Type B pancreatic cell (in vitro differentiated cells): ENCODE data around the gene R3HDM1. TPM values are rescaled to one million over a fixed set of nuclear protein-coding genes. Genes with fewer than 3 reads are reported as not detected.

Source experiments
- DNase-seq: peaks from one replicate; pipeline ENCODE4 v3.0.0; 2021; ENCODE audit warnings: mixed read lengths; ENCODE audit not compliant: unreplicated experiment; ENCODE audit errors: extremely low spot score
- H3K27ac Mint-ChIP-seq: 2 replicates; pipeline ENCODE4 v1.8.0; 2021; ENCODE audit warnings: mild to moderate bottlenecking, mixed read lengths
- H3K27me3 Mint-ChIP-seq: 2 replicates; pipeline ENCODE4 v1.8.0; 2021; ENCODE audit warnings: mixed read lengths
- H3K36me3 Mint-ChIP-seq: 2 replicates; pipeline ENCODE4 v1.8.0; 2021; ENCODE audit warnings: mixed read lengths
- H3K4me1 Mint-ChIP-seq: one replicate; pipeline ENCODE4 v1.8.0; 2021; ENCODE audit warnings: mixed read lengths; ENCODE audit not compliant: unreplicated experiment
- H3K4me3 Mint-ChIP-seq: 2 replicates; pipeline ENCODE4 v1.8.0; 2021; ENCODE audit warnings: mild to moderate bottlenecking, mixed read lengths
- H3K9me3 Mint-ChIP-seq: 2 replicates; pipeline ENCODE4 v1.8.0; 2021; ENCODE audit warnings: mixed read lengths
- total RNA-seq: library from RNA; stranded (reverse); gene quantifications from 2 replicates; pipeline ENCODE4 v1.2.1, GENCODE V29; 2021; ENCODE audit warnings: low replicate concordance
- TF ChIP-seq, protein P1 (sequence below): fragments of 200-600 bp; sonication (generic); conservative IDR thresholded peaks from 2 replicates; pipeline ENCODE4 v1.5.0; 2021; ENCODE audit warnings: antibody characterized with exemption, mild to moderate bottlenecking

The R3HDM1 gene
- total RNA-seq, 1 donor from 2014 or later = 47.5 TPM

GRCh38 chr2:135552887-135553286, 21.6 kb downstream of the R3HDM1 start:
- Mint-ChIP-seq H3K9me3 (no peaks in the 10 kb centered on the region), H3K36me3 (peaks cover 17% of the 10 kb centered on the region), H3K27ac (no peak overlapping the region), H3K4me1 (no peaks in the 10 kb centered on the region), H3K27me3 (no peaks in the 10 kb centered on the region), H3K4me3 (no peak overlapping the region)
- DNase-seq = no peak
- TF ChIP-seq, protein P1, sequence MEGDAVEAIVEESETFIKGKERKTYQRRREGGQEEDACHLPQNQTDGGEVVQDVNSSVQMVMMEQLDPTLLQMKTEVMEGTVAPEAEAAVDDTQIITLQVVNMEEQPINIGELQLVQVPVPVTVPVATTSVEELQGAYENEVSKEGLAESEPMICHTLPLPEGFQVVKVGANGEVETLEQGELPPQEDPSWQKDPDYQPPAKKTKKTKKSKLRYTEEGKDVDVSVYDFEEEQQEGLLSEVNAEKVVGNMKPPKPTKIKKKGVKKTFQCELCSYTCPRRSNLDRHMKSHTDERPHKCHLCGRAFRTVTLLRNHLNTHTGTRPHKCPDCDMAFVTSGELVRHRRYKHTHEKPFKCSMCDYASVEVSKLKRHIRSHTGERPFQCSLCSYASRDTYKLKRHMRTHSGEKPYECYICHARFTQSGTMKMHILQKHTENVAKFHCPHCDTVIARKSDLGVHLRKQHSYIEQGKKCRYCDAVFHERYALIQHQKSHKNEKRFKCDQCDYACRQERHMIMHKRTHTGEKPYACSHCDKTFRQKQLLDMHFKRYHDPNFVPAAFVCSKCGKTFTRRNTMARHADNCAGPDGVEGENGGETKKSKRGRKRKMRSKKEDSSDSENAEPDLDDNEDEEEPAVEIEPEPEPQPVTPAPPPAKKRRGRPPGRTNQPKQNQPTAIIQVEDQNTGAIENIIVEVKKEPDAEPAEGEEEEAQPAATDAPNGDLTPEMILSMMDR = no peak

GRCh38 chr2:135555311-135555710, 24.0 kb downstream of the R3HDM1 start:
- DNase-seq = no peak
- Mint-ChIP-seq H3K27me3 (no peaks in the 10 kb centered on the region), H3K4me3 (no peak overlapping the region), H3K4me1 (no peaks in the 10 kb centered on the region), H3K27ac (no peak overlapping the region), H3K9me3 (no peaks in the 10 kb centered on the region), H3K36me3 (peaks cover 13% of the 10 kb centered on the region)
- TF ChIP-seq, protein P1 = no peak

DNA sequence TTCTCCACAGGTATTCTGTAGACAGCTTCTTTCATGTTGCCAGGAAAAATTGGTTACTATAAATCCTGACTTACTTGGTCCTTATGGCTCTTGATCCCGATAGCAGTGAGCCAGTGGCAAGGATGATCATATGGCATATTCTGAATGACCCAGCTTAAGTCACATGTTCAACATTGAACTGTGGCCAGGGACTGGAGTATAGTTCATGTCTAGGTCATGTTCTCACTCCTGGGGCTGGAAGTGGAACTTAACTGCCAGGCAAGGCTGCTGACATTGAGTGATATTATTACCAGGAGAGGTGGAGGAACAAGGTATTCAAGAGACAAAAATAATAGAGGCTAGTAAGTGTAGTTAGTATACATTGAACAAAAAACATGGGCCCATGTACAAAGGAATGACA, 26.2 kb downstream of the R3HDM1 start:
- H3K9me3 Mint-ChIP-seq = no peaks in the 10 kb centered on the region
- H3K4me3 Mint-ChIP-seq = no peak overlapping the region
- no peak overlapping the region for H3K27ac Mint-ChIP-seq
- DNase-seq = no peak
- TF ChIP-seq, protein P1 = no peak
- no peaks in the 10 kb centered on the region for H3K27me3 Mint-ChIP-seq
- H3K4me1 Mint-ChIP-seq = no peaks in the 10 kb centered on the region
- peaks cover 13% of the 10 kb centered on the region for H3K36me3 Mint-ChIP-seq

DNA sequence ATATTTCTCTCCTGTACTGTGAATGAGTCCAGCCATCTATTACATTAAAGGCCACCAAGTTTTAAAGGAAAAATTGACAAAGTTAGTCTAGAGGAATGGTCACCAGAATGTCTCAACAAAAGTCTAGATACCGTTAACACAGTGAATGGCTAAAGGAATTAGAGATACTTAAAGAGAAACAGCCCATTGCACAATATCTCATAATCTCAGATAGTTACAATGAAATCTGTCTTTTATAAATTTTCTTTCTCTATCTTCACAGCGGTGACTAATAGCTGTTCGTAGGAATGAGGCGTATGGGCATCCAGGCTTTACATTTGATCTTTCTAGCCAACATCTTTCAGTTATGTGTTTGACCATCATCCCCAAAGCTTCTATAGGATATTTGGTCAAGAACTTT, 30.6 kb downstream of the R3HDM1 start:
- Mint-ChIP-seq H3K27me3 (no peaks in the 10 kb centered on the region), H3K9me3 (no peaks in the 10 kb centered on the region), H3K4me1 (no peaks in the 10 kb centered on the region), H3K4me3 (no peak overlapping the region), H3K36me3 (peaks cover 18% of the 10 kb centered on the region), H3K27ac (no peak overlapping the region)
- no peak for DNase-seq
- TF ChIP-seq, protein P1 = no peak

GRCh38 chr2:135563793-135564192, 32.5 kb downstream of the R3HDM1 start:
- Mint-ChIP-seq H3K9me3 (no peaks in the 10 kb centered on the region), H3K4me1 (no peaks in the 10 kb centered on the region), H3K27me3 (no peaks in the 10 kb centered on the region), H3K36me3 (peaks cover 18% of the 10 kb centered on the region), H3K4me3 (no peak overlapping the region), H3K27ac (no peak overlapping the region)
- DNase-seq = no peak
- TF ChIP-seq, protein P1 = no peak

- H3K4me3 Mint-ChIP-seq = no peak overlapping the region
- H3K27ac Mint-ChIP-seq = no peak overlapping the region
- H3K4me1 Mint-ChIP-seq = no peaks in the 10 kb centered on the region
- no peaks in the 10 kb centered on the region for H3K9me3 Mint-ChIP-seq
- TF ChIP-seq, protein P1 = no peak
- H3K27me3 Mint-ChIP-seq = no peaks in the 10 kb centered on the region
- DNase-seq = no peak
- peaks cover 10% of the 10 kb centered on the region for H3K36me3 Mint-ChIP-seq
Measured at GRCh38 chr2:135570884-135571283, 39.6 kb downstream of the R3HDM1 start.
